GM12878 (cell line): ENCODE data around the gene MGP. TPM values are rescaled to one million over a fixed set of nuclear protein-coding genes. Genes with fewer than 3 reads are reported as not detected.

ENCODE experiments used
- ATAC-seq: fragments of 200-7000 bp; cut with Tn5 transposase; 3 replicates; pipeline ENCODE4 v1.9.1; 2020; ENCODE audit warnings: mild to moderate bottlenecking, moderate library complexity
- BruUV-seq: library from RNA; stranded (reverse); fragments of 400-500 nt; replicated peaks from 2 replicates; lab custom pipeline; 2021; lab: Mats Ljungman, UMichigan
- CTCF ChIA-PET: fragments of 300-600 bp; sonication (Branson Sonifier 250); formaldehyde crosslinking; extraction: SDS; loops from one replicate; lab custom pipeline; 2021; ENCODE audit warnings: inconsistent platforms; lab: Yijun Ruan, JAX
- POLR2A ChIA-PET: fragments of 350-600 bp; formaldehyde crosslinking; extraction: SDS; loops from one replicate; lab custom pipeline; 2021; ENCODE audit warnings: inconsistent platforms; lab: Charles Lee
- RAD21 ChIA-PET: fragments of 300-600 bp; sonication (Branson Sonifier 250); formaldehyde crosslinking; loops from one replicate; lab custom pipeline; 2023; ENCODE audit warnings: antibody characterized with exemption; ENCODE audit not compliant: unreplicated experiment; lab: Charles Lee
- SMC1A ChIA-PET: fragments of 300-600 bp; sonication (Branson Sonifier 250); formaldehyde crosslinking; loops from one replicate; lab custom pipeline; 2023; ENCODE audit not compliant: unreplicated experiment, uncharacterized antibody; lab: Charles Lee
- DNase-seq: peaks from one replicate; pipeline ENCODE4 v3.0.0-alpha.2; 2011; ENCODE audit warnings: low read depth, low spot score
- FAIRE-seq: peaks from 3 replicates; lab custom pipeline; 2011; peaks lifted over from hg19 to GRCh38; lab: Jason Lieb, UNC
- H2AFZ ChIP-seq: 2 replicates; pipeline ENCODE4 v1.6.0; 2011; ENCODE audit warnings: low read depth, low read length, control low read depth; ENCODE audit not compliant: control insufficient read depth
- H3K27ac ChIP-seq: 2 replicates; pipeline ENCODE4 v1.5.1; 2011; ENCODE audit warnings: control low read depth; ENCODE audit not compliant: control insufficient read depth, insufficient read depth
- H3K27me3 ChIP-seq, 2 experiments: replicated peaks in 1 of 2; 2 replicates each; pipeline versions ENCODE4 v1.6.0 to v1.6.1; 2011; ENCODE audit warnings: low read length in 1 of 2; ENCODE audit not compliant: control insufficient read depth in 2 of 2, insufficient read depth in 2 of 2
- H3K36me3 ChIP-seq, 2 experiments: 2 replicates each; pipeline ENCODE4 v1.5.1; 2011; ENCODE audit warnings: low read length in 1 of 2; ENCODE audit not compliant: control insufficient read depth in 2 of 2, insufficient read depth in 2 of 2
- H3K4me1 ChIP-seq: 2 replicates; pipeline ENCODE4 v1.6.1; 2011; ENCODE audit warnings: mild to moderate bottlenecking, low read length, moderate library complexity, mixed read lengths; ENCODE audit not compliant: control insufficient read depth, insufficient read depth
- H3K4me2 ChIP-seq: 2 replicates; pipeline ENCODE4 v1.6.0; 2011; ENCODE audit warnings: control low read depth; ENCODE audit not compliant: control insufficient read depth, insufficient read depth
- H3K4me3 ChIP-seq: fragments of 200-600 bp; sonication (generic); 2 replicates; pipeline ENCODE4 v1.5.1; 2016
- H3K79me2 ChIP-seq: 2 replicates; pipeline ENCODE4 v1.6.0; 2011; ENCODE audit warnings: low read length; ENCODE audit not compliant: control insufficient read depth, insufficient read depth
- H3K9ac ChIP-seq: 2 replicates; pipeline ENCODE4 v1.8.0; 2011; ENCODE audit warnings: low read length, control low read depth, mixed read lengths; ENCODE audit not compliant: control insufficient read depth, insufficient read depth
- H3K9me3 ChIP-seq: replicated peaks from 3 replicates; pipeline ENCODE4 v1.5.1; 2011; ENCODE audit warnings: mild to moderate bottlenecking, low read length; ENCODE audit not compliant: control insufficient read depth, insufficient read depth
- H4K20me1 ChIP-seq: 2 replicates; pipeline ENCODE4 v1.6.0; 2011; ENCODE audit not compliant: control insufficient read depth, insufficient read depth
- BRCA1 ChIP-seq: IDR thresholded peaks from 2 replicates; pipeline ENCODE4 v1.6.1; 2011; ENCODE audit warnings: low read depth, low read length, improper control_type of control experiment
- CEBPB ChIP-seq, 2 experiments: fragments of 150-350 bp in 1 of 2; IDR thresholded peaks; 2 replicates each; pipeline ENCODE4 v1.6.1; 2012 to 2014; ENCODE audit warnings: low read depth in 2 of 2, low read length in 2 of 2, borderline replicate concordance in 1 of 2, inconsistent platforms in 1 of 2
- EGR1 ChIP-seq, 2 experiments: IDR thresholded peaks; 1 replicate in 1 of 2; 2 replicates in 1 of 2; pipeline ENCODE4 v1.6.1; 2011 to 2012; ENCODE audit warnings: low read depth in 2 of 2, low read length in 2 of 2, borderline replicate concordance in 1 of 2, mild to moderate bottlenecking in 1 of 2, moderate library complexity in 1 of 2
- FOS ChIP-seq: IDR thresholded peaks from 3 replicates; pipeline ENCODE4 v1.6.1; 2011; ENCODE audit warnings: borderline replicate concordance; ENCODE audit not compliant: insufficient read length; ENCODE audit errors: extremely low read depth
- HCFC1 ChIP-seq: fragments of 150-350 bp; IDR thresholded peaks from 2 replicates; pipeline ENCODE4 v1.6.1; 2014; ENCODE audit warnings: low read length
- HSF1 ChIP-seq: fragments of 150-350 bp; IDR thresholded peaks from 2 replicates; pipeline ENCODE4 v1.6.1; 2014; ENCODE audit warnings: mild to moderate bottlenecking, low read depth, low read length
- KAT2A ChIP-seq: conservative IDR thresholded peaks from 2 replicates; pipeline ENCODE4 v1.6.1; 2011; ENCODE audit warnings: low read depth, low read length; ENCODE audit not compliant: control insufficient read depth
- KDM1A ChIP-seq: fragments of 200-600 bp; sonication (generic); IDR thresholded peaks from 2 replicates; pipeline ENCODE4 v1.6.1; 2016; ENCODE audit warnings: borderline replicate concordance
- RCOR1 ChIP-seq: conservative IDR thresholded peaks from 2 replicates; pipeline ENCODE4 v1.6.1; 2012; ENCODE audit warnings: low read depth, low read length, improper control_type of control experiment
- RUNX3 ChIP-seq: IDR thresholded peaks from 2 replicates; pipeline ENCODE4 v1.6.1; 2012; ENCODE audit warnings: low read length, inconsistent platforms
- SREBF1 ChIP-seq: IDR thresholded peaks from 2 replicates; pipeline ENCODE4 v1.6.1; 2012; ENCODE audit warnings: mild to moderate bottlenecking, low read length
- USF2 ChIP-seq: IDR thresholded peaks from 2 replicates; pipeline ENCODE4 v1.6.1; 2011; ENCODE audit warnings: low read depth, low read length, improper control_type of control experiment, borderline replicate concordance
- YBX1 ChIP-seq: fragments of 450-650 bp; IDR thresholded peaks from 2 replicates; pipeline ENCODE4 v1.6.1; 2016; ENCODE audit warnings: antibody characterized with exemption
- ZBTB4 ChIP-seq: fragments of 450-650 bp; formaldehyde crosslinking; IDR thresholded peaks from 2 replicates; pipeline ENCODE4 v1.4.0; 2022; ENCODE audit warnings: mild to moderate bottlenecking, moderate library complexity
- ZSCAN29 ChIP-seq: fragments of 450-650 bp; IDR thresholded peaks from 2 replicates; pipeline ENCODE4 v1.6.1; 2017; ENCODE audit warnings: mild to moderate bottlenecking, moderate library complexity
- ZZZ3 ChIP-seq: IDR thresholded peaks from 2 replicates; pipeline ENCODE4 v1.6.1; 2011; ENCODE audit warnings: low read depth; ENCODE audit not compliant: control insufficient read depth, insufficient read length
- WGBS: methylation state at CpG from one replicate; pipeline ENCODE4 v1.1.6; 2016; ENCODE audit warnings: low lambda C conversion rate; ENCODE audit not compliant: insufficient replicate concordance, insufficient coverage; ENCODE audit errors: missing lambda C conversion rate; 5-methylcytosine and 5-hydroxymethylcytosine counted together
- in situ Hi-C: fragments of 300-500 bp; cut with MboI; formaldehyde crosslinking; loops from 9 replicates; pipeline ENCODE4 v1.14.3; 2018; ENCODE audit warnings: mixed read lengths
- intact Hi-C: fragments of 100-400 bp; cut with micrococcal nuclease; formaldehyde crosslinking; loops from one replicate; pipeline ENCODE4 v1.14.2; 2022; ENCODE audit not compliant: unreplicated experiment
- polyA plus RNA-seq, 11 experiments: library from polyadenylated mRNA; depleted of rRNA in 4 of 11; unstranded in 6 of 11; stranded (reverse) in 5 of 11; fragments of >200 nt; fragmentation: Nextera tagmentation in 4 of 11; fragmentation: Illumina TruSeq in 1 of 11; extraction: Ambion mirVana in 4 of 11; extraction: Trizol in 1 of 11; gene quantifications; 1 replicate in 1 of 11; 2 replicates in 10 of 11; pipeline versions ENCODE4 v1.2.1 to v1.2.3, GENCODE V29; 2011 to 2016; ENCODE audit warnings: inconsistent platforms in 2 of 11, missing spikeins in 2 of 11, low read depth in 1 of 11
- total RNA-seq, 4 experiments: library from RNA; depleted of rRNA in 3 of 4; stranded (reverse); fragments of >200 nt in 3 of 4; fragmentation: Illumina TruSeq in 1 of 4; extraction: Trizol in 1 of 4; gene quantifications; 2 replicates each; pipeline versions ENCODE4 v1.2.1 to v1.2.3, GENCODE V29; 2013 to 2021

The MGP gene
- total and polyA plus RNA-seq, 10 of the 15 experiments (the other 5 are each of a cell fraction or from before 2014, with no cell fraction given): 0.21 to 1.2 TPM; not detected in 8

GRCh38 chr12:14907953-14908352 is 22.3 kb upstream of the MGP start (continued):
- TF ChIP-seq SREBF1 (no peak), HSF1 (no peak), RCOR1 (no peak), ZSCAN29 (no peak), ZBTB4 (CRISPR knock-in tag) (no peak)

- intact Hi-C loops: no loop called here
- Histone ChIP-seq H2AFZ (no peak overlapping the region), H3K79me2 (no peaks in the 10 kb centered on the region), H3K9me3 (no peaks in the 10 kb centered on the region), H3K36me3 (no peaks in the 10 kb centered on the region), H3K9ac (no peak overlapping the region), H3K27ac (no peak overlapping the region), H4K20me1 (no peaks in the 10 kb centered on the region), H3K4me1 (peaks cover 4% of the 10 kb centered on the region; the same call in 1 of the 2 replicates), H3K4me2 (no peak overlapping the region), H3K27me3 (no peaks in the 10 kb centered on the region), H3K4me3 (no peak overlapping the region)
- no peak for DNase-seq
- FAIRE-seq: no peak
- ATAC-seq: no peak
- in situ Hi-C loops: no loop called here
- no TSS peak for BruUV-seq
- ChIA-PET SMC1A (no interaction called here), POLR2A (no interaction called here), CTCF (interaction anchor here (0.7 kb wide), 1 partner anchor 25 kb away, joined by 6 read pairs; no protein-coding TSS in a partner anchor), RAD21 (no interaction called here)
- 97% methylated on average over 5 of the region's 5 CpGs for WGBS
- no peak for TF ChIP-seq BRCA1
- TF ChIP-seq KAT2A: no peak
- TF ChIP-seq FOS: no peak
- TF ChIP-seq YBX1: no peak
- no peak for TF ChIP-seq HCFC1
- TF ChIP-seq USF2: no peak
- no peak for TF ChIP-seq RUNX3
- TF ChIP-seq EGR1 (IDR thresholded peaks at IDR 0.05; ENCODE audit: borderline replicate concordance in 1 of 2, low read depth in 2 of 2, low read length in 2 of 2): no peak
- no peak for TF ChIP-seq KDM1A
- no peak for TF ChIP-seq ZZZ3
- TF ChIP-seq CEBPB (IDR thresholded peaks at IDR 0.05; ENCODE audit: borderline replicate concordance in 1 of 2, low read depth in 2 of 2, low read length in 2 of 2): no peak
These were observed 20.5 kb upstream of the MGP start for GRCh38 chr12:14906114-14906513.
